Camera-type eye (tissue), 1 donor: Measurements from ENCODE around the gene RPL22. TPM values are rescaled to one million over a fixed set of nuclear protein-coding genes. Genes with fewer than 3 reads are reported as not detected.

ENCODE experiments used
- total RNA-seq: library from RNA; depleted of rRNA; stranded (reverse); fragments of >200 nt; gene quantifications from one replicate; pipeline ENCODE4 v1.2.3, GENCODE V29; 2014

RPL22 gene
- total RNA-seq: 252 TPM

DNA sequence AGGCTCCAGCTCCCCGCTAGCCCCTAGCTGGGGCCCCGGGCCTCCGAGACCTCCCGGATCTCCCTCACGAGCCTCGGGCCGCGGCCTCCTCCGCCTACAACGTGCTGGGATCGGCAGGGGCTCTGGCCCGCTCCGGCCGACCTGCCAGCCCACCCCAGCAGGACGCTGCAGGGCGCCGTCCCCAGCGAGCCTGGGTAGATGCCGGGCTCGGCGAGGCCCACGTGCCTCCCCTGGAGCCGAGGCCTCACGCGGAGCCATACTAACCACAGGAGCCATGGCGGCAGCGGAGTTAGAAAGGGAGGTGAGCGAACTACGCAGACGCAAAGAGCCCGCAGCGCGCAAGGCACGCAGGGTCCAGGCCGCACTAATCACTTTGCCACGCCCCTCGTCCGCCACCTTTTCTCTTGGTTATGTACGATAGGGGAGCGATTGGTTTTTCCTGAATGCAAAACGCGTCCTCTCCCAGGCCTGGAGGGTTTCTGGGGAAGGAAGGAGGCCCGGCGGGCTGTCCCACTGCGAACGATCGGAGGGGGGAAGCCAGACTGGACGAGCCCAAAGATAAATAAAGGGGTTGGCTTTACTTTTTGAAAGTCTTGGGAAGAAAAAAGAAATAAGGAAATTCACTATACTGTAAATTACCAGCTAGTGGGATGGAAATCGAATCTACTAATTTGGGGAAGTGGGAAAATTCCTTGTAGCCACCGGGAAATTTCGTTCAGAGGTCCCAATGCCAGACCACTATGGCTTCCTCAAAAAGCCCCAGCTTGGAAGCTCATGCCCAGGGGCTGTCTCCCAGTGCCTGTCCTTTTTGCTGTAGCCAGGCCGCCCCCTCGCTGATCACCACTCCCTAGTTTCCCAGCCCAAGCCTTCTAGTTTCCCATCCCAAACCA, at the start of gene RPL22:
Gene RPL22 (minus strand): TSS at position 298 of the 890 bp plus-strand sequence. CDS start 22 bp downstream, at position 276.

DNA sequence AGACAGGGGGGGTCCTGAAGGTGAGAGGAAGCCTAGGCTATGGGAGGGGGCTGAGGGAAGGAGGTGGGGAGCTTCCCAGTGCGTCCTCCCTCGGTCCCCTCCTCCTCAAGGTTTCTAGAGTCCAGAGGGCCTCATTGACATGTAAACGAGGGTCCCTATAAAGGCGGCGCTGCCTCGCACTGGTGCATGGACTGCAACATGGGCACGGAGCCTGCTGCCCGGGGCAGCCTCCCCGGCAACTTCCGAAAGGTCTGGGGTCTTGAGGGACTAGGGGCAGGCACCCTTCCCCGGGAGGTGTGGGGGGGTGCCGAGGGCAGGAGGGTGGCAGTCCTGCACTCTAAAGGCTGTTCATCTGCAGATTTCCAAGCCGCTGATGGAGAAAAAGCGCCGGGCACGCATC, 44.6 kb upstream of the RPL22 start, which contains the start of gene HES3:
Gene HES3 (plus strand): TSS at position 187 of the 400 bp plus-strand sequence. CDS start 187 bp downstream, at position 374.

DNA sequence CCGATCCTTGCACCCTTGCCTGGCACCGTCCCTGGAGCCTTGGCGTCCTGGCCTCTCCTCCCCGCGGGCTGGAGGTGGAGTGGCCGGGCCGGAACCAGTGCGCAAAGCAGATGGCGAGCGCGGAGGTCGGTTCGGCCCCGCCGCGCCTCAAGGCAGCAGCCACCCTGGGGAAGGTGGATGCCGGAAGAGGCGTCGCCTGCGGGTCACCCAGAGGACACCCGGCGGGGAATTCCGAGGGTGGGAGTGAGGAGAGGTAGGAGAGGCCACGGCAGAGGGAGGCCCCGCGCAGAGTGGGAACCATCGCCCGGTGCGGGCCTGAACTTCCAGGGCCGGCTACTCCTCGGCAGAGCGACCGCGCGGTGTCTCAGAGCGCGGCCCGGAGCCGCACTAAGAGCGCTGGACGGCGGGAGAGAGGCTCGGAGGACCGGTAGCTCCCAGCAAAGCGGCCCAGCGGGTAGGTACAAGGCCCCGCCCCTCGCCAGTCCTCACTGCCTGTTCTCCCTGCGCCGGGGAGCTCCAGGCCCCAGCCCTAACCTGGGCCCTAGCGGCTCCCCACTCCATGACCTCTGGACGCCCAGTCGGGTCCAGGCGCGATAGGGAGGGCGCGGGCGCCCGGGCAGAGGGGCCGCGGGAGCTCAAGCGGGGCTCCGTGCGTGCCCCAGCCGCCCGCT, 6.6 kb upstream of the RPL22 start, which contains the start of gene RNF207:
Gene RNF207 (plus strand): TSS at position 271 of the 671 bp plus-strand sequence. CDS start 417 bp downstream, outside the sequence.

DNA sequence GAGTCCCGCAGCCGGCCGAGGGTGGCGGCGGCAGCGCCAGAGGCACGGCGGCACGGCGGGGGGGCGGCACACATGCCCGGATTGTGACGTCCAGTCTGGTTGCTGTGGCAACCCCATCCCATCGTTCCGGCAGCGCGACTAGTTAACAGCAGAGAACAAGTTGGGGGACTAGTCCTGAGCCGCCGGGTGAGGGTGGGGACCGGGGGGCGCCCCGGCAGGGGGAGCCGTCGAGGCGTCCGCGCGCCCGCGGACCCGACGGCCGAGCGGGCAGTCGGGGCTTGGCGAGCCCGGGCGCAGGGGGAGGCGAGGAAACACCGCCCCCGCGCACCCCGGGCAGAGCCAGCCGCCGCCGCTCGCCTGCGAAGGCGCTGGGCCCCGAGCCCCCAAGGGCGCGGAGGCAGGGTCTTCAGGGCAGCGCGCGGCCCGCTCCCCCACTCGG, 19.1 kb downstream of the RPL22 start, which contains the start of gene CHD5:
Gene CHD5 (minus strand): TSS at position 54 of the 439 bp plus-strand sequence. CDS start 298 bp downstream, outside the sequence.

Other genes with a start within 250 kb of the RPL22 start
- 23.9 TPM for gene NPHP4, start 207.2 kb downstream of the RPL22 start, total RNA-seq
- gene KCNAB2, start 153.7 kb downstream of the RPL22 start, total RNA-seq: 17.3 TPM
- gene CHD5, start 19.3 kb downstream of the RPL22 start, total RNA-seq: 10.1 TPM
- gene RNF207, start 6.5 kb upstream of the RPL22 start, total RNA-seq: 64.0 TPM
- 46.5 TPM for gene ICMT, start 36.4 kb upstream of the RPL22 start, total RNA-seq
- gene HES3, start 44.6 kb upstream of the RPL22 start, total RNA-seq: not detected
- 17.4 TPM for gene GPR153, start 61.5 kb upstream of the RPL22 start, total RNA-seq
- 26.3 TPM for gene ACOT7, start 194.2 kb upstream of the RPL22 start, total RNA-seq
- 1.2 TPM for gene HES2, start 220.3 kb upstream of the RPL22 start, total RNA-seq
- 27.5 TPM for gene ESPN, start 225.2 kb upstream of the RPL22 start, total RNA-seq